GM19324 (cell line): ENCODE data around the gene LDHAL6A.

Experiments used
- ATAC-seq: cut with Tn5 transposase; IDR thresholded peaks from one replicate; pipeline ENCODE4 v1.9.1; 2021; ENCODE audit warnings: mild to moderate bottlenecking, moderate library complexity; ENCODE audit not compliant: unreplicated experiment, low FRiP score

Gene LDHAL6A

DNA sequence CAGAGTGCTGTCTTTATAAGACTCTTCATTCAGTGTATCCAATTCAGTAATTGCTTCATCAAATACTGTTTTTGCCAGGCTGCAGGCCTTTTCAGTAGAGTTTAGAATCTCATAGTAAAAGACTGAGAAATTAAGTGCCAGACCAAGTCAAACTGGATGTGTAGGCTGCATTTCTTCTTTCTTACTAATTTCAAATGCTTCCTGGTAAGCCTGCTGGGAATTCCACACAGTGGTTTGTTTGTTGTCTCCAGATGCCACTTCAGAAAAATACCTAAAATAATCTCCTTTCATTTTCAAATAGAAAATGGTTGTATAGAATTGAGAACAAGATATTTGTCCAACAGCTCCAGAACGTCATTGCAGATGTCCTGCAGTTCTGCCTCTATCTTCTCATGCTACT lies 34.7 kb downstream of the LDHAL6A start:
- ATAC-seq: no peak

DNA sequence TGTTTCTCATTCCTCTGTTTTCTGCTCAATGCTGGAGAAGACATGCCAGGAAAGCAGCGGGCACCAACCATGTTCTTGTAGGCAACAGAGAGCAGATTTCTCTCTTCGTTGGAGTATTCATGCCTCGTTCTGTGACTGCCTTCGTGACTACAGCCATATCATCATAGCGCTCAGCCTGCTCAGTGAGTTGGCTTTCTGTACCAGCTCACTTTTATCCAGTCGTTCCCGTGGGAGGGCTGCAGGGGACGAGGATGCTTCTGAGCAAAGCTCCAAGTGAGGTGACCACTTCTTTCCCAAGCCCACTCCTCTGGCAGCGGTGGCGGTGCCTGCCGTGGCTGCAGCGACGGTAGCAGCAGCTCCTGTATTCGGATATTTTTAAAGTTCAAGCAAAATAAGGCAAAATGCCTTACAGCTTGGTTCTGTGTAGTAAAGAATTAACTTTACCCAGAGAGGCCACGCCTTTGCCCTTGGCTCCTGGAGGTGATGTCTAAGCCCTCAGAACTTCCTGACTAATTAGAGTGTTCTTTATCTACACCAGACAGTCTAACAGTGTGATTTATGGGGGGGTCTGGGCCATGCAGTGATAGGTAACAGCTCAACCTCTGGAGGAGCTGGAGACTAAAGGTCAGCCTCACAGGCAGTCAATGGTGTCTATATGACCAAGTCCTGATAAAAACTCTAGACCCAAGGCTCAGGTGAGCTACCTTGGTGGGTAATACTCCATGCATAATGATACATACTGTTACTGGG lies 35.3 kb downstream of the LDHAL6A start:
- ATAC-seq: no peak

DNA sequence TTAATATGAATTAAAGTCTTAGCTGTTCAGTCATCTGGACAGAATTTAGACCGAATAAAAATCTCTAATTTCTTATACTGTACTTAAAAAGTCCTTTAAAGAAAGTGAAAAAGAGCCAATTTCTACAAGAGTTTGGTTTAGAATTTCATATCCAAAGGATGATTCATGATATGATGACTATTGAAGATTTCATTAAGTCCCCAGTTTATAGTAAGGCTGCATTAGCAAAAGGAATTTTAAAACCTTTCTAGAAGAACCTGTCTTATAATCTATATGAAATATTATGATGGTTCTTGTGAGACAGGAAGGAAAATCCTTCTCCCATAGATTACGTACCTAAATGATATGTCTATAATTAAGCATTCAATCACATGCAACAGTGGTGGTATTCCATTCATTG lies 36.3 kb downstream of the LDHAL6A start:
- no peak for ATAC-seq

- no peak for ATAC-seq
Observed at GRCh38 chr11:18492888-18493287, 37.2 kb downstream of the LDHAL6A start.

DNA sequence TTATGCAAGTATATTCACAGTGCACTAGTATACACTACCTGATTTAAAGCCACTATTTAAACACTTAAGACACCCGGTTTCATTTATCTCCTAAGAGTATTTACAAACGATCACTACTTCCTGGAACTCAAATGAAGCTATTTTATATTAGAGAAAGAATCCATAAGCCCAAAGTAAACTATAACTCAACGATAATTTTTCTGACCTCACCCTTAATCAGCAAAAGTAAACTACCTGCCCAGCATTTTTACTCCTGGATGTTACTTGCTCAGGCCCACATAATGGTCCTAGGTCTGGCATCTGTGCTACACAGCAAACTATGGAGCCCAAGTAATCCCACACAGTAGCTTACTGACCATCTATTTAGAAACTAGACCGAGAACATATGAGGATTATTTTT lies 37.7 kb downstream of the LDHAL6A start:
- ATAC-seq: no peak

DNA sequence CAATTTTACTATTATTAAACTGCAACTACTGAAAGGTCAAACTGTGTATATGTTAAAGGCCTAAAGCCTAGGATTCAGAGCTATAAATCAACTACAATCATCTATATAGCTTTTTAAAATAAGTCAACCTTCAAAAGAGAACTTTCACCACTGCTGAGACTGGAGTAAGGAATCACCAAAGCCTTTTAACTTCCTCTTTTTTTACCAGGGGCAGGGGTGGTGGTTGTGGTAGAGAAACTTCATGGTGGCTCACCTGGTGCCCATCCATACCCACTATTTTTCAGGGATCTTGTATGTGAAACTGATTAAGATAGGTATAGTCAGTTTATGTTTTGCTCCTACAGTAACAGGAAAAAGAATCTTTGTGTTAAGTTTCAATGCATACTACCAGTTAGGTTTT lies 39.6 kb downstream of the LDHAL6A start:
- ATAC-seq: no peak

DNA sequence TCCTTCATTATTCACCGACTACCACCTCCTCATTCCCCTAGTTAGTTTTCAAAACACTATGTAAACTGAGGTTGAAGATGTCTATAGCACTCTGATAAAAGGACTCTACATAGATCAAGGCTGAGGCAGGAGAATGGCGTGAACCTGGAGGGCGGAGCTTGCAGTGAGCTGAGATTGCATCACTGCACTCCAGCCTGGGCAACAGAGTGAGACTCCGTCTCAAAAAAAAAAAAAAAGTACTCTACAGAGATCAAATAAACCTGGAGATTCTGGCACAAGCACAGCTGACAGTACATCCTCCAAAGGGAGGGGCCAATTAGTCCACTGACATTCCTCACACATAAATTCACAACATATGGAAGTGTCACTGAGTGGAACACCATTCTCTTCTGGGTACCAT lies 40.0 kb downstream of the LDHAL6A start:
- ATAC-seq: no peak

- no peak for ATAC-seq
Observed at GRCh38 chr11:18498039-18498438, 42.4 kb downstream of the LDHAL6A start.

DNA sequence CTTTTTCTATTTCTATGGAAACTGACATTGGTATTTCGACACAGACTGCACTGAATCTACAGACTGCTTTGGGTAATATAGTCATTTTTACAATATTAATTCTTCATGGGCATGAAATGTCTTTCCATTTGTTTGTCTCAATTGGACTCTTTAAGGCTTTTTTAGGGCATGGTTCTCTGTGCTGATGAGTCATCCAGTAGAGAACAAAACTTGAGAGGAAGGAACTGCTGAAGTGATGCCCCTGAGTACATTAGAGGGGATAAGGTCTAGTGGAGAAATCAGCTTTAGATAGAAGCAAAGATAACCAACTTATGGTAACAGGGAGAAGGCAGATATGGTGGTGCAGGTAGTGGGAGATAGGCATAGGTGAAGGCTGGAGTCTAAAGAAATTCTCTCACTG lies 46.0 kb downstream of the LDHAL6A start:
- ATAC-seq: no peak

DNA sequence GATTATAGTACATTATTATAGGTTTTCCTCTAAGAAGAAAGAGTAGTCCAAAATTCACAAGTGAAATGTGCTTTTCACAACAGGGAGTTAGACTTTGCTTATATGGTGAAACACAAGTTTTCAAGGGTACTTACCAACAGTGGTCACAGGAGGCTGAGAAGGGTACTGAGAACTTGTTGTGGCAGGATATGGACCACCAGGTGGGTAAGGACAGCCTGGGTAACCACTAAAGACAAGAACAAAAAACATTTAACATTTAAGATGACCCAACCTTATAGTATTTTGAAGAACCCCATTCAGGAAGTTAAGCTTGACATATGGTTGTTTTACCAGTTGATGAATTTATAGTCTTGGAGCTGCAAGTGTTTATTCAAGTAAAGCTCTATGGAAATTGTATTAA lies 46.7 kb downstream of the LDHAL6A start:
- ATAC-seq: no peak

- no peak for ATAC-seq
Observed at GRCh38 chr11:18521122-18521521, 65.5 kb downstream of the LDHAL6A start.

DNA sequence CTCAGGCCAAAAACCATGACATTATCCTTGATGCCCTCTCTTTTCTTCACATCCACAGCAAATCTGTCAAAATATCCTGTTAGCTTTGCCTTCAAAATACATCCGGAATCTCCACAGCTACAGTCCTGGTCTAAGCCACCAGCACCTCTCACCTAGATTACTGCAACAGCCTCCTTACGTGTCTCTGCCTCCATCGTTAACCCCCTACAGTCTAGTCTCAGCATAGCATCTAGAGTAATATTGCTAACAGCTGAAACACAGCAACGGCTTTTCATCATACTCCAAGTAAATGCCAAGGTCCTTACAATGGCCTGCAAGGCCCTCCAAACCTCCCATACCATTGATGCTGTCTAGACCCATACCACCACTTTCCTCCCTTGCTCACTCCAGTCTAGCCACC lies 66.7 kb downstream of the LDHAL6A start:
- ATAC-seq: no peak

DNA sequence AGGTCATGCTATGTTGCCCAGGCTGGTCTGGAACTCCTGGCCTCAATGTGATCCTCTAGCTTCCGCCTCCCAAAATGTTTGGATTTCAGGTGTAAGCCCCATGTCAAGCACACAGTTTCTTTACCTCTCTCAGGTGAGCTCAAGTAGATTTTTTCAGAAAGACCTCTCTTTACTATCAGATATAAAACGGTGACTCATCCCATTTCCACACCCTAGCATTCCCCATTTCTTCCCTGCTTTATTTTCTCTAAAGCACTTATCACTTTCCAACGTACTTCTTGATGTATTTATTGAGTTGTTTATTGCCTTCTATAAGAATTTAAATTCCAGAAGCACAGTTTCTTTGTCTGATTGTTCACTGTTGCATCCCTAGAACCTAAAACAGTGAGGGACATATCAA lies 67.4 kb downstream of the LDHAL6A start:
- ATAC-seq: no peak

- no peak for ATAC-seq
Observed at GRCh38 chr11:18524248-18524647, 68.6 kb downstream of the LDHAL6A start.

DNA sequence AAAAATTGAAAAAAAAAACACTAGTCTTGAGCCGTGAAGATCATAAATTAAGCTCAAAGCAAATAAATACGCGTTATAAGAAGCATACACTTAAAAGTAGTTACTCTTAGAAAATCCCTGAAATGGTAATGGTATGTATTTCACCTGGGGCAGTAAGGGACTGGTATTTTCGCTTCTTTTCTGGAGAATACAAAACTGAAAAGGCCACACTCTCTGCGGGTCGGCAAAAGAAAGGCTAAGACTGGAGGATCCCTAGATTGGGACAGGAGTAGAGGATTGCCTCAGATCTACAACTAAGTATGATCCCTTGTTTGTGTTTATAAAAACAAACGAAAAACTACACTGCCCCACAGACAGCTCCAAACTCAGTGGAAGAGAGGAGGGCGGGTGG lies 70.5 kb downstream of the LDHAL6A start:
- no peak for ATAC-seq

GRCh38 chr11:18526521-18527296 lies 71.1 kb downstream of the LDHAL6A start, which contains the start of gene TSG101:
Gene TSG101 (minus strand): TSS chr11:18526942. CDS start chr11:18526816, 126 bp downstream.
- ATAC-seq: peak; percentile 98

DNA sequence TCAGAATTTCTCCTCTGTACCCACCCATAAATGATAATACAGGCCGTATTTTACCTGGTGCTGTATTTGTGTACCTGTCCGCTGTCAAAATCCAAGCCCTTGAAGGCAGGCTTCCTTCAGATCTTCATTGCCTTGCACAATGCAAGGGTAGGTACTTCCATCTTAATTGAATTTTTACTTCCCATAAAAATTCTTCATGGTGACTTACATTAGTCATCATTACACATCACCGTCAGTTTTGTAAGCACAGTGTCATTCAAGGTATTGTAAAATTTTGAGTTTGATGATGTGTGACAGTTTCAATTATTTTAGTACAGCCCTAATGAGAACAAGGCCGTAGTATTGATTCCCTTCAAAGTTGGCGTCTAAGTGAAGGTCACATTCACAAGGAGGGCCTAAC lies 71.9 kb downstream of the LDHAL6A start:
- no peak for ATAC-seq
